ENCODE measurements around the gene C2CD2.

DNA sequence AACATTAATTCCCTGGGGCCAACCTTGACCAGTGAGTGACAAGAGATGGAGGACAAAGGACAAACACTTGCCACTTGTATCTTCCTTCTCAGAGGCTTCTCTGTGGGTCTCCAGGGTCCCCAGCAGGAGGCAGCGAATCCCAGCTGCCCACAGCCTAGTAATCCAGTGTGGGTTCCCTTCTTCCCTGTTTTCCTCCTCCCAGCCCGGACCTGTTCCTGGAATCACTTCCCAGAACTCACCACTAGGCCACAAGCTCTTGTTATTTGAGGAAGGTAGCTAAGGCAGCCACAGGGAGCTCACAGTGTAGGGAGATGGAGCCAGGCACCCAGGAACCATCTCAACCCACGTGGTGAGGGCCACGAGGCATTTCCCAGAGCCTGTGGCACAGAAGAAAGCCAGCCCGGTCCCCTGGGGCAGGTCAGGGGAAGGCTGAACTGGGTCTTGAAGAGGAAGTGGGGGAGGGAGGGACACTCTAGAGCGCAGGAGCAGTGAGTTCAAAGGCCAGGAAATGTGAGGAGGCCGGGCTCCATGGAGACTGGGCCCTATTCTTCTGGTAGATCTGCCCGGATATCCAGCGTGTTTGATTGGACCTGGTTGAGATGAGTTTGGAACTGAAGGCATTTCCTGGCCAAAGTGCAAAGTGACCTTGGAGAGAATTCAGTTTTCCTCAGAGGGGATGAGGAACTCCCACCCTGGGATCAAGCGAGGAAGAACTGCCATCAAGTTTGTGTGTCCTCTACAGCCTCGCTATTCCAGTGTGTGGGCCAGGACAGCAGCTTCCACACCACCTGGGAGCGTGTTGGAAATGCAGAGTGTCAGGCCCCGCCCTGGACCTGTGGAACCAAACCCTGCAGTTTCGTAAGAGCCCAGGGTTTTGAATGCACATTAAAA is 20.3 kb upstream of the C2CD2 start:
- TF ChIP-seq, protein P1, sequence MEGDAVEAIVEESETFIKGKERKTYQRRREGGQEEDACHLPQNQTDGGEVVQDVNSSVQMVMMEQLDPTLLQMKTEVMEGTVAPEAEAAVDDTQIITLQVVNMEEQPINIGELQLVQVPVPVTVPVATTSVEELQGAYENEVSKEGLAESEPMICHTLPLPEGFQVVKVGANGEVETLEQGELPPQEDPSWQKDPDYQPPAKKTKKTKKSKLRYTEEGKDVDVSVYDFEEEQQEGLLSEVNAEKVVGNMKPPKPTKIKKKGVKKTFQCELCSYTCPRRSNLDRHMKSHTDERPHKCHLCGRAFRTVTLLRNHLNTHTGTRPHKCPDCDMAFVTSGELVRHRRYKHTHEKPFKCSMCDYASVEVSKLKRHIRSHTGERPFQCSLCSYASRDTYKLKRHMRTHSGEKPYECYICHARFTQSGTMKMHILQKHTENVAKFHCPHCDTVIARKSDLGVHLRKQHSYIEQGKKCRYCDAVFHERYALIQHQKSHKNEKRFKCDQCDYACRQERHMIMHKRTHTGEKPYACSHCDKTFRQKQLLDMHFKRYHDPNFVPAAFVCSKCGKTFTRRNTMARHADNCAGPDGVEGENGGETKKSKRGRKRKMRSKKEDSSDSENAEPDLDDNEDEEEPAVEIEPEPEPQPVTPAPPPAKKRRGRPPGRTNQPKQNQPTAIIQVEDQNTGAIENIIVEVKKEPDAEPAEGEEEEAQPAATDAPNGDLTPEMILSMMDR (IDR thresholded peaks at IDR 0.05; ENCODE audit: low read depth, low read length) = no peak; the same call in 1 of the 2 replicates
- no peak for TF ChIP-seq EZH2phosphoT487 (IDR thresholded peaks at IDR 0.05; ENCODE audit: low read depth)
